K562 (cell line): ENCODE data around the gene ATP6V0E1.

Source experiments
- CREB1 ChIP-seq, 2 experiments: sonication (generic) in 1 of 2; formaldehyde crosslinking in 1 of 2; IDR thresholded peaks; 2 replicates each; pipeline versions ENCODE4 v1.6.1 to v1.8.0; 2012 to 2022; ENCODE audit warnings: inconsistent platforms in 1 of 2, mild to moderate bottlenecking in 1 of 2, missing genetic modification reagents in 1 of 2, moderate library complexity in 1 of 2
- GATAD2A ChIP-seq: fragments of 450-650 bp; IDR thresholded peaks from 2 replicates; pipeline ENCODE4 v1.6.1; 2017
- HDAC3 ChIP-seq: fragments of 450-650 bp; IDR thresholded peaks from 2 replicates; pipeline ENCODE4 v1.6.1; 2018; ENCODE audit warnings: borderline replicate concordance, mild to moderate bottlenecking, moderate library complexity; ENCODE audit not compliant: partially characterized antibody
- MEIS2 ChIP-seq: fragments of 450-650 bp; IDR thresholded peaks from 2 replicates; pipeline ENCODE4 v1.6.1; 2014; ENCODE audit warnings: mild to moderate bottlenecking; ENCODE audit not compliant: partially characterized antibody
- NR2C1 ChIP-seq, 2 experiments: fragments of 450-650 bp; IDR thresholded peaks; 2 replicates each; pipeline ENCODE4 v1.6.1; 2017; ENCODE audit warnings: mild to moderate bottlenecking in 2 of 2, antibody characterized with exemption in 1 of 2, inconsistent platforms in 1 of 2, missing compliant biosample characterization in 1 of 2, missing genetic modification characterization in 1 of 2
- NR3C1 ChIP-seq: sonication (generic); formaldehyde crosslinking; IDR thresholded peaks from 2 replicates; pipeline ENCODE4 v1.8.1; 2022; ENCODE audit warnings: missing genetic modification reagents
- POLR2A ChIP-seq: fragments of 450-650 bp; conservative IDR thresholded peaks from 2 replicates; pipeline ENCODE4 v1.6.1; 2016
- POLR2AphosphoS5 ChIP-seq: IDR thresholded peaks from 2 replicates; pipeline ENCODE4 v1.6.1; 2011; ENCODE audit warnings: mild to moderate bottlenecking, low read depth, low read length, moderate library complexity; ENCODE audit not compliant: control insufficient read depth, insufficient read depth
- RFX5 ChIP-seq: IDR thresholded peaks from 2 replicates; pipeline ENCODE4 v1.6.1; 2011; ENCODE audit warnings: low read depth, mild to moderate bottlenecking, improper control_type of control experiment, low read length
- SIN3A ChIP-seq, 2 experiments: fragments of 150-350 bp in 1 of 2; IDR thresholded peaks; 2 replicates each; pipeline ENCODE4 v1.6.1; 2011 to 2016; ENCODE audit warnings: borderline replicate concordance in 2 of 2, low read depth in 2 of 2, low read length in 2 of 2, mild to moderate bottlenecking in 2 of 2, moderate library complexity in 2 of 2; ENCODE audit not compliant: control insufficient read depth in 1 of 2
- SMAD1 ChIP-seq: fragments of 150-350 bp; IDR thresholded peaks from 2 replicates; pipeline ENCODE4 v1.6.1; 2014; ENCODE audit warnings: low read length, low read depth; ENCODE audit not compliant: partially characterized antibody
- ZNF778 ChIP-seq: fragments of 450-650 bp; formaldehyde crosslinking; IDR thresholded peaks from 2 replicates; pipeline ENCODE4 v1.4.0; 2020; ENCODE audit warnings: mild to moderate bottlenecking, moderate library complexity

GRCh38 chr5:172972552-172972951 is 11.0 kb upstream of the ATP6V0E1 start:
- TF ChIP-seq NR3C1 (no peak), MEIS2 (no peak), SIN3A (IDR thresholded peaks at IDR 0.05; ENCODE audit: borderline replicate concordance in 2 of 2, control insufficient read depth in 1 of 2, low read depth in 2 of 2, low read length in 2 of 2) (no peak), GATAD2A (no peak), CREB1 (IDR thresholded peaks at IDR 0.05) (no peak), CREB1 (CRISPR knock-in tag; IDR thresholded peaks at IDR 0.05) (no peak), SMAD1 (no peak), HDAC3 (no peak), RFX5 (no peak), ZNF778 (CRISPR knock-in tag) (no peak), POLR2A (no peak), NR2C1 (IDR thresholded peaks at IDR 0.05) (no peak), NR2C1 (tag; IDR thresholded peaks at IDR 0.05) (no peak), POLR2AphosphoS5 (no peak)
